ENCODE data around the gene DNM2.

DNM2 gene

DNA sequence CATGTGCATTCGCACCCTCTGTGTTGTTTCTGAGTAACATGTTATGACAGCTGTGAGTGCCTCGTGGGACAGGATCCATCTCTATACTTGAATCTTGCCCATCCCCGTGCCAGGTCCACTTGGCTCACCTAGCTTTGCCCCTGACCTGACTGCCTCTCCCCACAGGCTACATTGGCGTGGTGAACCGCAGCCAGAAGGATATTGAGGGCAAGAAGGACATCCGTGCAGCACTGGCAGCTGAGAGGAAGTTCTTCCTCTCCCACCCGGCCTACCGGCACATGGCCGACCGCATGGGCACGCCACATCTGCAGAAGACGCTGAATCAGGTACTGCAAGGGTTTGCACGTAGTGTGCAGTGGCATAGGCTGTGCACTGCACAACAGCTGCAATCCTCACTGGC is 64.9 kb downstream of the DNM2 start:
- peak; percentile 9 to 65 for DNase-seq

DNA sequence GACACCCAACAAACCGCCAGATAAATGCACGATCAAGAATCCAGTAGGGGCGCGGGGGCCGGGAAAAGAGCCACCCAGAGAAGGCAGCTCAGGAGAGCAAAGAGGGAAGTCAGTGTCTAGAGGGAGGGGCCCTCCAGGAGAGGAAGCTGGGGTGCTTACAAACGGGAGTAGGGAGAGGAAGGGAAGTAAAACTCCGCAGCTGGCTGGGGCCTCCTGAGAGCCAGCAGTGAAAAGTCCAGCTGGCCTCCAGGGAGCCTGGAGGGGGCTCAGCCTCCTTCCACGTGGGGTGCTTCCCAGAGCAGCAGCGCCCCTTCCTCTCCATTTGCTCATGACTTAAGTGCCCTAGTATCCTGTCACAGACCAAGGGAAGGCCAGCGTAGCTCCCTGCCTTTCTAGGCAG is 66.4 kb downstream of the DNM2 start:
- DNase-seq, result peak; percentile 87 to 88

DNA sequence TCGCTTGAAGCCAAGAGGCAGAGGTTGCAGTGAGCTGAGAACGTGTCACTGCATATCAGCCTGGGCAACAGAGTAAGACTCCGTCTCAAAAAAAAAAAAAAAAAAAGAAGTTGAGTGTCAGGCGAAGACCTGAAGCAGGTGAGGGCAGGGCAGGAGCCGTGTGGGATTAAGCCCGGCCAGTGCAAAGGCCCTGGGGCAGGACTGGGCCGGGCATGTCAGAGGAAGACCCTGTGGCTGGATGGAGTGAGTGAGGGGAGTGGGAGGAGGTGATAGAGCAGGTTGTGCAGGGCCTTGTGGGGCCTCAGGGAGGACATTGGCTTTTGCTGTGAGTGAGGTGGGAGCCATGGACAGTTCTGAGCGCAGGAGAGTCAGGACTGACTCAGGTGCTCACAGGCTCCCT is 70.3 kb downstream of the DNM2 start:
- DNase-seq, result no peak

DNA sequence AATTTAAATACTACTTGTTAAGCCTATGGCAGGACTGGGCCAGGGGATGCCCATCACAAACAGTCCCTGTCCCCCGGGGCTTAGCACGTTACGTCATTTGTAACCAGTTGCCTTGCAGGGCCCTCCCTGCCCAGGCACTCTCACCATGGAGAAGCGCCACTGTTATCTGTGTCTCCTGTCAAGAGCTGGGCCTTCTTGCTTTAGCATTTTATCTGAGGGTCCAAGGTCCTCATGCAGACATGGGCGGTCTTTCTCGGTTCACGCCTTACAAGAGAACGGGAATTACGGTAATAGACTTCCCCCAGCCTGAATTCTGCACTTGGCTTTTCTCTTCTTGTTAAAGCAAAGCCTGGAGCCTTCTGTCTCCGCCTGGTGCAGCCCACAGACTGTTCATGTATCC is 72.0 kb downstream of the DNM2 start:
- DNase-seq, result no peak

DNA sequence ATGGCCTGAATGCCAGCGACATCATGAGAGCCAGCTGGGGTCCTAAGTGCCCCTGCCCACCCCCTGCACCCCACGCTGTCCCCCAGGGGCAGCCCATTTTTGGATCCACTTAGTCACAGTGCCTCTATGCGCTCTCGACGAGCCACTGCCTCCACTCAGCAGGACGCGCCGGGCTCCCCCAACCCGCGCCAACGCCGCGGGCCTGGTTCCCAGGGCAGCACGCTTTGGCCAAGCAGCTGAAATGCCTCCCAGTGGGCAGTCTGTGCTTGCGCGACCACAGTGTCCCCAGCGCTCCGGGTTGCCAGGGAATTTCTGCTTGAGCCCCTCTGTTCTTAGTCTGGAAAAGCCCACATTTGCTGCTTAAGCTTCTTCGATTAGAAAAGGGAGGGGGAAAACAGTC is 78.8 kb downstream of the DNM2 start:
- no peak for DNase-seq

DNA sequence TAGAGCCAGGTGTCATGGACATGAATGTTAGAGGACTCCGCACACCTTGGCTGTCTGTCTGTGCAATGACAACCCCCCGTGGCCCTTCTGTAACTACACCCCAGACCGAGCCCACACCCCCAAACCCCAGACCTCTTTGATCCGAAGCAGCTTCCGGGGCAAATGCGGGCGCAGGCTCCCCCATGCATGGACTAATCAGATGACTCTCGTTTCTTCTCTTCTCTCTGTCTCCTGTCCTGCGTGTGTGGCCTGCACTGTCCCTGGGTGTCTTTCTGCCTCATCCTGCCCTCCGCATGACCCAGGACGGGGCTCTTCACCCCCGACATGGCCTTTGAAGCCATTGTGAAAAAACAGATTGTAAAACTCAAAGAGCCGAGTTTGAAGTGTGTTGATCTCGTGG is 79.2 kb downstream of the DNM2 start:
- no peak for DNase-seq

DNA sequence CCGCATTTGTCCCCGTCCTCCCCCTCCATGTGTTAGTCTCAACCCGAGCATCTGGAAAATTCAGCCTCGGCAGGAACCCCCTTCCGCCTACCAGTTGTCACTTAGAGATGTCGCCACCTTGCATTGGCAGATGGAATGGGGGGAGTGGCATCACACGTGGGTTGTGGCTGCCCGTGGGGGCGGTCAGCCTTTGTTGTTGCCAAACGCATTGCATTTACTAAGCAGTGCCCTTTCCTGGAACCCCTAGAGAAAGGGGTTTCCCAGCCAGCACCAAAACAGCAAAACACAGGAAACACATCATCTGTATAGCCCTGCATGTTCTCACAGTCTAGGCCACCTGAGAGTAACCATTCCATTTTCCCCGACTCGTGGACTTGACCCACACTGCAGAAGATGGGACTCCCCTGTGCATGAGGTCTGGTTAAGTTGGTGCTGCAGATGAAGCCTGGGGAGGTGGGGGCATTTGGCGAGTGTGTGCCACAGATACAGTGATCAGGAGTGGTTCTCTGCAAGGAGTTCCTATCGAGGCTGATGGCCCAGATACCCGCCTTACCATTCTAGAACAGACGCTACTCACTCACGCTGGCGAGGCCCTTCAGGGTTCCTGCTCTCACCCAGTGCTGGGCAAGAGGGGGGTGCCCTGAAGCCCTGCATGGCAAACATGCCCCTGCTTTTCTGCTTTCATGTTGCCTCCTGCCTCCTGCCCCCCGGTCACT is 79.8 kb downstream of the DNM2 start:
- peak; percentile 44 to 70 for DNase-seq

DNA sequence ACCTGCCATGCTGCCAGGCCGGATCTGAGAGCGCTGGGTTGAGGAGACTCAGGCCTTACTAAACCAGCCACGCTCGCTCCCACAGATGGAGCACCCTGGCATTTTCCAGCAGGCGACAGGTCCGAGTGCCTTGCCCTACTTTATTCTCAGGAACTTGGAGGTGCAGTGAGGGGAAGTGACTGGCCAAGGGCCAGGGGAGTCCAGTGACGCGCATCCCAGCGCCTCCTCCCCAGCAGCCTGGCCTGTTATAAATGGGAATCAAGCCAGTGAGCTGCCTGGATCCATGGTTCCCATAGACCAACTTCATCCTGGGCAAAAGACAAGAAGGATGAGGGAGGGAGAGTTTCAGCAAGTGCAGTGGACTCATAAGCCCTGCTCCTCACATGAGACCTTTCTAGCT is 82.6 kb downstream of the DNM2 start:
- no peak for DNase-seq

DNA sequence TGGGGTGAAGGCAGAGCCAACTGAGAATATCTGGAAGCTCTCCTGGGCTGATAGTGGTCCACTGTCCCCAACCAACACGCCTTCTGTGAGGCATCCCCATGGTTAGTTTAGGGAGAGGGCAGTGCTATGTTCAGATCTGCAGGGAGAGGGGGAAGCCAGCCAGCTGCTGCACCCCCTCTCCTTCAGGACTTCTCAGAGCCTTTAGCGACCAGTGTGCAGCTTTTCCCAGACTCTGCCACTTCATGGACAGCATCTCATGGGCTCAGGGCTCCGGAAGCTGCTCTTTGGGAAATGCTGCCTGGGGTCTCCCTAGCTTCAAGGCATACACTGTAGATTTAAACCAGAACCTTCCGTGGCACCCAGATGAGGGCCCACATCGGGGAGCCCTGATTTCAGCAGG is 84.6 kb downstream of the DNM2 start:
- DNase-seq, result no peak

DNA sequence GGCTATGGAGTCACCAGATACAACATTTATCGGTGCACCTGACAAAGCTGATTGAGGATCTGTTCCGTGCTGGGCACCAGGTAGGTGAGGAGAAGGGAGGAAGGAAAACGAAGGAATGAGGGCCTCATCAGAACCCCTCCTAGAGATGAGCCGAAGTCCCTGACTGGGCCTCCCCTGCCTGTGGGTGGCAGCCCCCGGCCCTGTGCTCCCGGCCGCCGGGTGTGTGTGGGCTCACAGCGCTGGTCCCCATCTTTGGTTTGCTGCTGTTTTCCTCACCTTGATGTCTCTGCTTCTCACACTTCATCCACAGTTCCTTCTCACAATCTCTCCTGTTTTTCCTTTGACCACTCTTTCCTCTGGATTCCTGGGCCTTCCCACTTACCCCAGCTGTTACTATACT is 85.4 kb downstream of the DNM2 start:
- DNase-seq, result no peak

DNA sequence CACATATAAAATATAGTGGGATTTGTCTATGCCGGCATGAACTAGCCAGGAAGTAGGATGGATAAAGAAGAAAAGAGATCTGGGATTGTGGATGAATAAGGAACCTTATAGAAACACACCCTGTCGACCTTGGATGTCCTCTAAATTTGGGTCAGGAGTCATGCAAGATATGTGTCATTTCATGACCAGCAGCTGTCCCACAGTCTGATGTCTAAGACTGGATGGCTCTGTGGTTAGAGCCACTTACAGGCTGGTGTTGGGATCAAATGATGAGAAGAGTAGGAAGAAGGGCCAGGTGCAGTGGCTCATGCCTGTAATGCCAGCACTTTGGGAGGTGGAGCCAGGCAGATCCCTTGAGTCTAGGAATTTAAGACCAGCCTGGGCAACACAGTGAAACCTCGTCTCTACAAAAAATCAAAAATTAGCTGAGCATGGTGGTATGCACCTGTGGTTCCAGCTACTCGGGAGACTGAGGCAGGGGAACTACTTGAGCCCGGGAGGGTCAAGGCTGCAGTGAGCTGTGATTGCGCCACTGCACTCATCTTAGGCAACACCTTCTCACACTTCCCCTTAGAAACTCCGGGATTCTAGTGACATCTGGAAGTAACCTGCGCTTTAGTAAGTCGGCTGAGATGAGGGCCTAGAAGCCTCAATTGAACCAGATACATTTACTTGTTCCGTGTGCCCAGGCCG is 87.3 kb downstream of the DNM2 start:
- peak; percentile 80 for DNase-seq

DNA sequence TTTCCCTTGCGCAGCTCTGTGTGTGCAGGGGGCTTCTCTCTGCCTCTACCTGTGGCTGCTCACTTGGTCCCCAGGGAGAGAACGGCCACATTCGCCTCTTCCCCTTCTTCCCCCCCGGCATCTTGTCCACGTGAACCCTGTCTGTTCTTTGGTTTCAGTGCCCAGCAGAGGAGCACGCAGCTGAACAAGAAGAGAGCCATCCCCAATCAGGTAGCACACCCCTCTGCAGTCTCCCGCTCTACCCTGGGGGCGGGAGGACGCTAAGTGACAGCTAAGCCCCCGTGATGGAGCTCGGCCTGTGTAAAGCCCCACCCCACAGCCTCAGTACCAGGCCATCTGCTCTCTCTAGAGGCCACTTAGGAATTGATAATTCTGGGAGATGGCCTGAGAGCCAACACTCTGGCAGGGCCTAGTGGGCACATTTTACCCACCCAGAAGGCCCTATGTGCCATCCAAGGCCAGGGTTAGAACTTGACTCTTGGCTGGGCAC is 87.9 kb downstream of the DNM2 start:
- DNase-seq, result no peak

DNA sequence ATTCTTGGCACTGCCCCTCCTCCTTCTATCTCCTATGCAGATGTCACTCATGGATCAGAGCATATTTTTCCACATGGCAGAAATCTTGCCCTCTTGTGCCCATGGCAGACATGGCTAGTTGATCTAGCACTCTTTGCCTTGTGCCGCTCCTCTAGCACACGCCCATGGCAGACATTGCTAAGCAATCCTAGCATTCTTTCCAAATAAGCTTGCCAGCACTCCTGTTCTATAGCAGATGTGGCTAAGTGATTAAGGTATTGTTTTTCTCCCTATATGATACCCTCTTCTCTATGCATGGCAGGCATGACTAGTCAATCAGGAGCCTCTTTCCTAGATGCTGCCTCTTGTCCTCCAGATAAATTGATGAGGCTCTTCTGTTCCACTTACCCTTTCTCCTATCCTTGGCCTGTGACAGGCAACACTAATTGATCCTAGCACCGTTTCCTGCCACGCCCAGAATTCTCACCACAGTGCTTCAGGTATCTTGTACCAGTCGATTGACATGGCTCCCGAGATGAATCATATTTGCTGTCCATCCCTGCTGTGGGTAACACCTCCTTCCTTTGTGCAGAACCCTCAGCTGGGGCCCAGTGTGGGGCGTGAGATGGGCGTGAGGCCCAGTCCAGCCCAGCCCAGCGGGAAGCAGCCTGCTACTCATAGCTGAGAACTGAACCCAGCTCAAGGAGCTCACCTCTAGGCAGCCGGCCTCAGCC is 91.2 kb downstream of the DNM2 start:
- peak in 1 of 2 donors; percentile 9 for DNase-seq

DNA sequence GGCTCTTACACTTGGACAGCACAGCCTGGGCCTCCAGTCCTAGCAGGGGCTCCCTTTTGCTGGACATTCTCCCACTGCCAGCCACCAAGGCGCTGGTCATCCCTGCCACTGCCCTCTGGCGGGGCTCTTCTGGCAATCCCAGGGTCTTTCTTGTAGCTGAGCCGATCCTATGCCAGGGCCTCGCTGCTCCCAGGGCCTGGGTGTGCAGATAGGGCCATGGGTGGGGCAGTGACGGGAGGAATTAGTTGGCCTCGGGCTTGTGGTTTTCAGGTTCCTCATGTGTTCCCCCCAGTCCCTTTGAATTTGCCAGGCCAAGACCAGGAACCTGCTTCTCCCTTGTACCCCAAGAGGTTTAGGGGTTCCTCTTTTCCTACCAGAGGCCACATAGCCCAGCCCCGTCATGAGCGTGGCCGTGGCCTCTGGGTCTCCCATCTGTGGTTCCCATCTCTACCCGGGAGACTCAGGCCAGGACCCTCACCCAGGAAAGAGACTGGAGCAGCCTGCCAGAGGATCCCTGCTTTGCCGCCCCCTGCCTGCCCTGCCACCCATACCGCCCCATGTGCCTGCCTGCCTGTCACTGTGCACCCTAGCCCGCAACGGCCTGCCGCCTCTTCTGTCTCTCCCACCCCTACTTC is 91.9 kb downstream of the DNM2 start:
- peak; percentile 67 to 71 for DNase-seq

DNA sequence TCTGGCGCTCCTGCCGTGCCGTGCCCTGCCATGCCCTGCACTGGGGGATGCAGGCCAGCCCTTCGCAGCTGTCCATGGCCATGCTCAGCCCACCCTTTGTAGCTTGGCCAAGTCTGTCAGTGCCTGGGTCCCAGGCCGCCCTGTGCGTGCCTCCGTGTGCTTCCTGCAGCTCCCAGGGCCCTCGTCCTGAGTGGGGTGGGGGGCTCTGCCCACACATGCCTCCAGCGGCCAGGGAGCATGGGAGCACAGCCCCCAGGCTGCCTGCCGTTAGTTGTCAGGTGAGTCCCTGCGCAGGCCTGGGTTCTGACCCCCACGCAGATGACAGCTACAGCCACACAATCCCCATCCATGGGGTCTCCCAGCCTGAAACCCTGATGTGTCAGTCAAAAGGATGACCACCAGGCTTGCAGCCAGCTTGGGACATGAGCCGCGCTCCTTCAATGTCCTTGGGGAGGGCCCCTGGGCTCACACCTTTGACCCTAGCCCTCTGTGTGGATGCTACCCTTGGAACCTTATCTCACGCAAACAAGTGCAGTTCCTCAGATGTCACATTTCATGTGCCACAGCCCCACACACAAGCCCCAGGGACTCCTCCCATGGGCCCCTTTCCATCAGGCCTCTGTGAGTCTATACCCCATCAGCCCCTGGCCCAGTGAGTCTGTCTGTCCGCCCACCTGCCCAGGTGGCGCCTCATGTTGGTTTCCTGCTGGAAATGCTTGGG is 93.7 kb downstream of the DNM2 start:
- no peak for DNase-seq

DNA sequence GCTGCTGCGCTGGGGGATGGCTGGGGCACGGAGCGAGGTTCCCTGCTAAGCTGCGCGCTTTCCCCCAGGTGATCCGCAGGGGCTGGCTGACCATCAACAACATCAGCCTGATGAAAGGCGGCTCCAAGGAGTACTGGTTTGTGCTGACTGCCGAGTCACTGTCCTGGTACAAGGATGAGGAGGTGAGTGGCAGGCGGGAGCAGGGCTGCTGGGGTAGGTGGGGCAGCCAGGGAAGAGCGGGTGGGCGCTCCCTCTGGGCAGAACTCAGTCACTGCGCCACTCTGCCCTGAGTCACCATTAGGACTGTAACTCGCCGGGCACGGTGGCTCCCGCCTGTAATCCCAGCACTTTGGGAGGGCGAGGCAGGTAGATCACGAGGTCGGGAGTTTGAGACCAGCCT is 94.3 kb downstream of the DNM2 start:
- no peak for DNase-seq

DNA sequence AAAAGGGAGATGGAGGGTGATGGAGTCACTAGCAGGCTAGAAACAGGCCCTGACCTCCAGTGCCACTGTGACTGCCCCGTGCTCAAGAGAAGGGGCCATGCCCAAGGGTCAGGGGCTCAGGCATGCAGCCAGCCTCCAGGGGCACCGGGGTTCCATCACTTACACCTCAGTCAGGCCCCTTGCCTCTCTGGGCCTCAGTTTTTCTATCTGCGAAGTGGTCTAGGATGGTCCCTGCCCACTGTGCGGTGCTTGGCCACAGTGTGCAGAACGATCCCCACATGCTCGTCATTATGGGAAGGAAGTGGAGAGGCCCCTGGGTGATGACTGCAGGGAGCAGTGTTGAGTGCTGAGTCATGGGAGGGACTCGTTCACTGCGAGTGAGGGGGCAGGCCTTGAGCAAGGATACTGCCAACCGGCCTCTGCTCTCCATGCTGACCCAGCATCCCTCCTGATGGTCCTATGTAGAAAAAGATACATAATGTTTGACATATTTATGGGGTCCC is 95.1 kb downstream of the DNM2 start:
- DNase-seq, result peak; percentile 90 to 93

DNA sequence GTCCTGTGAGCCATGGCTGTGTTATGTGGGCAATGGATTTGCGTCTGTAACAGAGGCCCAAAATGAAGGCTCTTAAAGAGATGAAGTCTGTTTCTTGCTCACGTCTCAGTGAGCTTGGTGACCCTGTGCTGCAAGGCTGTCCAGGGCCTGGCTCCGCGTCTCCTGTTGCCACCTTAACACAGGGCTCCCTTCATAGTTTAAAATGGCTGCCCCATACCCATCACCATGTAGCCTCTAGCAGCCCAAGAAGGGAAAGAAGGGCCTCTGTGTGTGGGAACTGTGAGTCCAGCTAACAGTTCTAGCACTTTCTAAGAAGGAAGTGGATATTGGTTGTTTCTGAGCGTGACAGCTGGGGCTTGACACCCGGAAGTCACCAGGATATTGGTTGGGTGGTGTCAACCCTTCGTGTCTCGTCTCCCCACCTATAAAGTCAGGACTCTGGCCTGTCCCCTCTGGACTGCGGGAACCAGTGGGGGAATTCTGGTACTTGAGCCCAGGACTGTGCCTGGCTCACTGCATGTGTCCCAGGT is 97.2 kb downstream of the DNM2 start:
- DNase-seq, result peak in 1 of 2 donors; percentile 40

DNA sequence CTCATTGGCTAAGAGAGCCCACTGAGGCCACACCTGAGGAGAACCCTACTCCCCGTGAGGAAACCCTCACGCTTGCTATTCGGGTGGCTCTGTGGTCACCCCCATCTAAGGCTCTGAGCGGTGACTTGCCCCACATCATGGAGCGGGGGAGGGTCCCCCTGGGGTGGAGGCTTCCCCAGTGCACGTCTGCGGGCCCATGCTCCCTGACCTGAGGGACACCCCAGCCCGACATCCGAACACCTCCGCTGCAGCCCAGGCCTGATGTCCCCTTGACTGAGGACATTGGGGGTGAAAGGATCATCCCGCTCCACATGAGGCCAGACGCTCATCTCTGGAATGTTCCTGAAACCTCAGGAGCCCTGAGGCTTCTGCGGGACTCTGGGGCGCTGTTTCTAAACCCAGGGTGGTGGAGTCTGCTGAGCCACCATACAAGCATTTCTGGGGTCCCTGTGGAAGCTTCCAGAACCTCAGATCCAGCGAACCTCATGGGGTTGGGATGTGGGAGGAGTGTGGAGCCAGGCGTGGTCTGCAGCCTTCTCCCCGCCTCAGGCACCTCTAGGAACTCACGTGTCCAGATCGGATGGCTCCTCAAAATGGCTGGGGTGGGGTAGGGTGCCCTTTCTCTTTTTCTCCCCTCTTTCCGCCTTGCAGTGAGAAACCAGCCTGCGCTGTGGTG is 98.2 kb downstream of the DNM2 start:
- no peak for DNase-seq

DNA sequence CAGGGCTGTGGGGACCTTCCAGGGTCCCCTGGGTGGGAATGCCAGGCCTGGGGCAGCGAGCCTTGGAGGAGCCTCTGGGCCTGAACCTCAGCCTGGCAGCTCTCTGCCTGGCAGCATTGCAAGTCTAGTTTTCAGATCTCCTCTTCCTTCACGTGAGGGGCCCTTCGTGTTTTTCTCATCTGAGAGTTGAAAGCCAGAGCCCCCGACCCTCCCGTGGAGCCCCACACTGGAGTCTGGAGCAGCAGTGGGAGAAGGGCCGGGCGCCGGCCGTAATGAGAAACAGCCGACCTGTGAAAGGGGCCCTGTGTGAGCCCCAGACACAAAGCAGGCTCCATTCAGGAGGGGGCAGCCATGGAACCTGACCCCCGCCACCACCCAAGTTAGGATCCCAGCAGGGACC is 98.8 kb downstream of the DNM2 start:
- no peak for DNase-seq

DNA sequence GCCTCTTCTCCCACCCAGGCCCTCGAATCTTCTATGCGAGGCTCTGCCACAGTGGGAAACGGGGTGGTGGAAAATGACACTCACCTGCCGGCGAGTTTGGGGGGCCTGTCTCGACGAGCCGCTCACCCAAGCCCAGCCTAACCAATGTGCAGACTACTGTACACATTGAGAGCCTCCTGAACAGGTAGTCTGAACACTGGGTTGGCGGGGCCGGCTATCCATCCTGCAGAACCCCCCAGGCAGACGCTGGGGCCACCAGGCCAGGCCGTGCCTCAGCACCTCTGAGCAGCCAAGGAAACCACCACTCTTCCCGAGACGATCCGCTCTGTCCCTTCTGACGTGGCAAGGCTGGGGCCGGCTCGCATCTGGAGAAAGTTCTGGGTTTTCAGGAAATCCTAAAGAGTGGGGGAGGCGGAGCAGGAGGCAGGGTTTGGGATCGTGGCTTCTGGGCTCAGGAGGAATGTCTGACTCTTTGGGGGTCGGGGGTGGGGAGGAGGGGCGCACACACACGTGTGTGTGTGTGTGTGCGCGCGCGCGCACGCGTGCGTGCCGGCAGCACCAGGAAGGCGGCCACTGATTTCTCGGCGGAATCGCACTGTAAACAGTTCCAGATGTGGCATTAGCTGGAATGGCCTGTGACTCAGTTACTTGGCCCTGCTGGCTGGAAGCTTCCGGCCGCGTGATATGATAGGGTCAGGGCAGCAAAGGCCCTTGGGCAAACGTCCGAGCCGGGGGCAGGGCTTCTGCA is 99.6 kb downstream of the DNM2 start:
- no peak for DNase-seq
